GM12878 (cell line): ENCODE data around the gene CCDC15. TPM values are rescaled to one million over a fixed set of nuclear protein-coding genes. Genes with fewer than 3 reads are reported as not detected.
A peak's percentile ranks its signal among the peaks of the same experiment; 100 is the strongest.

Experiments
- CEBPZ ChIP-seq: fragments of 150-350 bp; IDR thresholded peaks from 2 replicates; pipeline ENCODE4 v1.6.1; 2016; ENCODE audit warnings: low read depth, low read length
- CHD2 ChIP-seq: IDR thresholded peaks from 2 replicates; pipeline ENCODE4 v1.6.1; 2011; ENCODE audit warnings: low read depth, low read length, improper control_type of control experiment, borderline replicate concordance
- EED ChIP-seq: sonication (generic); IDR thresholded peaks from 2 replicates; pipeline ENCODE4 v1.6.1; 2016; ENCODE audit warnings: antibody characterized with exemption, low read depth
- KAT2A ChIP-seq: conservative IDR thresholded peaks from 2 replicates; pipeline ENCODE4 v1.6.1; 2011; ENCODE audit warnings: low read depth, low read length; ENCODE audit not compliant: control insufficient read depth
- LARP7 ChIP-seq: fragments of 450-650 bp; IDR thresholded peaks from 2 replicates; pipeline ENCODE4 v1.6.1; 2017; ENCODE audit warnings: mild to moderate bottlenecking
- MTA3 ChIP-seq: IDR thresholded peaks from 2 replicates; pipeline ENCODE4 v1.6.1; 2012; ENCODE audit warnings: low read length, inconsistent platforms, borderline replicate concordance
- NR2C2 ChIP-seq: IDR thresholded peaks from 2 replicates; pipeline ENCODE4 v1.6.1; 2011; ENCODE audit warnings: borderline replicate concordance, low read depth; ENCODE audit not compliant: control insufficient read depth, insufficient read length
- PML ChIP-seq: IDR thresholded peaks from 2 replicates; pipeline ENCODE4 v1.6.1; 2012; ENCODE audit warnings: low read length, inconsistent platforms
- RUNX3 ChIP-seq: IDR thresholded peaks from 2 replicates; pipeline ENCODE4 v1.6.1; 2012; ENCODE audit warnings: low read length, inconsistent platforms
- TARDBP ChIP-seq: IDR thresholded peaks from 2 replicates; pipeline ENCODE4 v1.6.1; 2016; ENCODE audit warnings: borderline replicate concordance
- ZBTB40 ChIP-seq: fragments of 450-650 bp; IDR thresholded peaks from 2 replicates; pipeline ENCODE4 v1.6.1; 2016; ENCODE audit warnings: mild to moderate bottlenecking, moderate library complexity, borderline replicate concordance
- ZNF592 ChIP-seq: fragments of 450-650 bp; IDR thresholded peaks from 2 replicates; pipeline ENCODE4 v1.6.1; 2017; ENCODE audit warnings: mild to moderate bottlenecking, moderate library complexity
- ZNF687 ChIP-seq: fragments of 450-650 bp; IDR thresholded peaks from 2 replicates; pipeline ENCODE4 v1.6.1; 2017; ENCODE audit warnings: mild to moderate bottlenecking, moderate library complexity
- polyA plus RNA-seq, 11 experiments: library from polyadenylated mRNA; depleted of rRNA in 4 of 11; unstranded in 6 of 11; stranded (reverse) in 5 of 11; fragments of >200 nt; fragmentation: Nextera tagmentation in 4 of 11; fragmentation: Illumina TruSeq in 1 of 11; extraction: Ambion mirVana in 4 of 11; extraction: Trizol in 1 of 11; gene quantifications; 1 replicate in 1 of 11; 2 replicates in 10 of 11; pipeline versions ENCODE4 v1.2.1 to v1.2.3, GENCODE V29; 2011 to 2016; ENCODE audit warnings: inconsistent platforms in 2 of 11, missing spikeins in 2 of 11, low read depth in 1 of 11
- total RNA-seq, 4 experiments: library from RNA; depleted of rRNA in 3 of 4; stranded (reverse); fragments of >200 nt in 3 of 4; fragmentation: Illumina TruSeq in 1 of 4; extraction: Trizol in 1 of 4; gene quantifications; 2 replicates each; pipeline versions ENCODE4 v1.2.1 to v1.2.3, GENCODE V29; 2013 to 2021

The CCDC15 gene
- total and polyA plus RNA-seq, 10 of the 15 experiments (the other 5 are each of a cell fraction or from before 2014, with no cell fraction given) = 2.0 to 5.3 (median 3.3) TPM

GRCh38 chr11:125070699-125071254 is 116.8 kb downstream of the CCDC15 start (continued):
- peak; percentile 52; the same call in 1 of the 2 replicates for TF ChIP-seq ZNF592
- TF ChIP-seq PML = no peak
- no peak; the same call in 1 of the 2 replicates for TF ChIP-seq ZBTB40
- no peak for TF ChIP-seq MTA3
- TF ChIP-seq CHD2 = peak; percentile 78; the same call in 1 of the 2 replicates
- peak; percentile 31; the same call in 1 of the 2 replicates for TF ChIP-seq EED
- no peak for TF ChIP-seq CEBPZ
- no peak for TF ChIP-seq TARDBP
- TF ChIP-seq RUNX3 = no peak
- TF ChIP-seq NR2C2 = no peak
- TF ChIP-seq KAT2A = no peak
- TF ChIP-seq ZNF687 = peak; percentile 99
- no peak for TF ChIP-seq LARP7
- TF ChIP-seq, all 136 proteins: peak for 27
